ENCODE measurements around the gene CCNI2. TPM values are rescaled to one million over a fixed set of nuclear protein-coding genes. Genes with fewer than 3 reads are reported as not detected.

CCNI2 gene
- total and polyA plus RNA-seq, 9 of the 15 experiments (the other 6 are each of a cell fraction or from before 2014, with no cell fraction given), result 0.05 to 1.7 (median 0.81) TPM; not detected in 5

DNA sequence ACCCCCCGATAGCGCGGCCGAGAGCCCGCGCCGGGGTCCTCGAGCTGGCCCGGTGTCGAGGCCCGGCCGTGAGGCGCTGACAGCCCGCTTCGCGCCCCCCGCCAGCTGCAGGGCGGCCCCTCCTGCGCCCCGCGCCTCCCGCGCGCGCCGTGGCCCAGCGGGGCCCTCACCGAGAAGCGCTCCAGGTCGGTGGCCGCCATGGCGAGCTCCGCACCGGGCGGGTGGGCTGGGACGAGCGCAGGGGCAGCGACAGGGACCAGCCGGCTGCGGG is 29.6 kb downstream of the CCNI2 start (continued):
- TF ChIP-seq SAP30 (IDR thresholded peaks at IDR 0.05; ENCODE audit: borderline replicate concordance, insufficient read depth, low read depth, low read length, poor library complexity, severe bottlenecking), result peak; percentile 34
- no peak for TF ChIP-seq HDAC3 (IDR thresholded peaks at IDR 0.05; ENCODE audit: borderline replicate concordance, partially characterized antibody)
- no peak for TF ChIP-seq ZNF316 (IDR thresholded peaks at IDR 0.05)
- TF ChIP-seq MYC (IDR thresholded peaks at IDR 0.05; ENCODE audit: low read depth, low read length), result no peak
- TF ChIP-seq MYC (CRISPR knock-in tag; IDR thresholded peaks at IDR 0.05; ENCODE audit: borderline replicate concordance, low read depth), result no peak
- no peak for TF ChIP-seq FOXP1 (CRISPR knock-in tag; IDR thresholded peaks at IDR 0.05)
- no peak for TF ChIP-seq ZNF232 (CRISPR knock-in tag; IDR thresholded peaks at IDR 0.05)
- TF ChIP-seq CBFA2T2 (conservative IDR thresholded peaks at IDR 0.05), result no peak
- TF ChIP-seq, protein P1, sequence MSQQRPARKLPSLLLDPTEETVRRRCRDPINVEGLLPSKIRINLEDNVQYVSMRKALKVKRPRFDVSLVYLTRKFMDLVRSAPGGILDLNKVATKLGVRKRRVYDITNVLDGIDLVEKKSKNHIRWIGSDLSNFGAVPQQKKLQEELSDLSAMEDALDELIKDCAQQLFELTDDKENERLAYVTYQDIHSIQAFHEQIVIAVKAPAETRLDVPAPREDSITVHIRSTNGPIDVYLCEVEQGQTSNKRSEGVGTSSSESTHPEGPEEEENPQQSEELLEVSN (IDR thresholded peaks at IDR 0.05; ENCODE audit: borderline replicate concordance in 1 of 2, extremely low read depth in 1 of 2, insufficient read depth in 1 of 2, insufficient read length in 1 of 2, low read depth in 1 of 2, low read length in 1 of 2, poor library complexity in 1 of 2, severe bottlenecking in 1 of 2), result peak in 1 of 2 experiments; percentile 49

Measured in K562 (cell line).